Uterine smooth muscle cell (primary cell): ENCODE results near the gene NEUROD2. TPM values are rescaled to one million over a fixed set of nuclear protein-coding genes. Genes with fewer than 3 reads are reported as not detected.

Source experiments
- total RNA-seq: library from RNA; depleted of rRNA; stranded (reverse); fragments of >200 nt; gene quantifications from 2 replicates; pipeline ENCODE4 v1.2.3, GENCODE V29; 2014

The NEUROD2 gene
- not detected in 2 replicates for total RNA-seq

DNA sequence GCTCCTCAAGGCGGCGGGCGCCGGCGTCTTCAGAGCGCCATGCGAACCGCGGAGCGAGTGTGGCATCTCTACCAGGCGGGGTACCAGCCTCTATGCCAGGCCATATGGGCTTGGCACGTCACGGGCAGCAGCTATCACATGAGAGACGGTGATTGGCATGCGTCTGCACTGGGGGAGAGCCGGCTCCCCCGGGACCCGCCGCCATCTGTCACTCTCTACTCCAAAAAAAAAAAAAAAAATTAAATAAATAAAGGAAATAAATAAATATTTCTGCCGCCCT is at the start of gene NEUROD2:
TSS of gene NEUROD2 (minus strand) at position 70 of the 280 bp plus-strand sequence. CDS start 1,321 bp downstream, outside the sequence.

GRCh38 chr17:39636927-39637736 is 29.4 kb upstream of the NEUROD2 start, which contains the start of gene STARD3:
Gene STARD3 (plus strand): TSS chr17:39637144. CDS start chr17:39653532, 16,388 bp downstream.

DNA sequence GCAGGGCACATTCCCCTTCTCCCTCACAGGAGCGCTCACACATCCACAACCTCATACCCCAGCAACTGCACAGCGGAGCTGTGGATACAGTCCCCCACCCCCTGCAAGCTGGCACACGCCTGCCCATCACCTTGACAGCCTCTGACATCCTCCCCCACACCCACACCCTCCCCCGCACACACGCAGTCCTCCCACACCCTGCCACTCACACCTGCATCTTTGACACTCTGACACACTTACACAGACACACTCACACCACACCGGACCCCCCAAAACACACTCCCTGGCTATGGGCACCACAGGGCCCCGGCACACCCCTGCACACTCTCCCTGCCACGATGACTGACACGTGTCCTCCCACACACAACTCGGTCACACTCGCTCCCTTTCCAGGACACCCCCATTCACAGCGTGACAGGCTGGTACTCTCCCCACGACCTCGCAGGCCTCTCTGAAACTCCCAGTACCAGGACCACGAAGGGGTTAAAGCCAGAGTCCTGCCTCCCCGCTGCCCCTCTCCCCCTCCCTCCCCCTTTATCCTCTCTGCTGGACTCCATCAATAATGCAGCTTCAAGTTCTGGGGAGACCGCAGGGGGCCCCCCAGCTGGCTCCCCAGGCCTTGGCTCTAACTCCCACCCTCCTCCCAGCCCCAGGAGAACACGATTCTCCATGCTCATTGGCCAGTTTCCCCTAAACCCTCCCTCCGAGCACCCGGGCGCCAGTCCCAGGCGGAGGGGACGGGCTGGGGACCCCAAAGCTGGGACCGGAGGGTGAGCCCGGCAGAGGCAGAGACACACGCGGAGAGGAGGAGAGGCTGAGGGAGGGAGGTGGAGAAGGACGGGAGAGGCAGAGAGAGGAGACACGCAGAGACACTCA is 18.7 kb upstream of the NEUROD2 start, which contains the start of gene PPP1R1B:
TSS of gene PPP1R1B (plus strand) at position 782 of the 876 bp plus-strand sequence. CDS start 441 bp downstream, outside the sequence.

Other genes starting within 250 kb of the NEUROD2 start
- gene FBXL20, start 206.3 kb downstream of the NEUROD2 start, total RNA-seq = 13.8 and 21.4 TPM in 2 replicates
- gene MED1, start 156.7 kb downstream of the NEUROD2 start, total RNA-seq = 20.5 and 22.7 TPM in 2 replicates
- gene CDK12, start 146.4 kb downstream of the NEUROD2 start, total RNA-seq = 27.5 and 29.7 TPM in 2 replicates
- not detected in 2 replicates for gene PPP1R1B, start 19.0 kb upstream of the NEUROD2 start, total RNA-seq
- gene STARD3, start 29.2 kb upstream of the NEUROD2 start, total RNA-seq = 21.6 and 26.7 TPM in 2 replicates
- gene TCAP, start 57.4 kb upstream of the NEUROD2 start, total RNA-seq = 0.33 and 0.50 TPM in 2 replicates
- 0.22 TPM in 1 of 2 replicates, not detected in the other for gene PNMT, start 60.5 kb upstream of the NEUROD2 start, total RNA-seq
- gene PGAP3, start 80.1 kb upstream of the NEUROD2 start, total RNA-seq = 5.9 and 10.0 TPM in 2 replicates
- gene ERBB2, start 92.1 kb upstream of the NEUROD2 start, total RNA-seq = 28.0 and 37.5 TPM in 2 replicates
- 16.8 and 18.1 TPM in 2 replicates for gene MIEN1, start 122.6 kb upstream of the NEUROD2 start, total RNA-seq
- 0.37 and 1.00 TPM in 2 replicates for gene GRB7, start 130.0 kb upstream of the NEUROD2 start, total RNA-seq